GM23338 (cell line): ENCODE data around the gene RPL27A. TPM values are rescaled to one million over a fixed set of nuclear protein-coding genes. Genes with fewer than 3 reads are reported as not detected.

Experiments used
- ATAC-seq: fragments of 200-7000 bp; cut with Tn5 transposase; 3 replicates; pipeline ENCODE4 v1.9.1; 2020
- DNase-seq: peaks from one replicate; pipeline ENCODE4 v3.0.0-alpha.2; 2015; ENCODE audit warnings: low spot score
- H2AFZ ChIP-seq: fragments of 200-600 bp; sonication (generic); 2 replicates; pipeline ENCODE4 v1.8.0; 2016; ENCODE audit warnings: antibody characterized with exemption, mild to moderate bottlenecking, moderate library complexity
- H3F3A ChIP-seq: fragments of 200-600 bp; sonication (generic); replicated peaks from 2 replicates; pipeline ENCODE4 v1.8.0; 2017; ENCODE audit warnings: antibody characterized with exemption, mixed run types, low read depth
- H3K27ac ChIP-seq: fragments of 200-600 bp; sonication (generic); 2 replicates; pipeline ENCODE4 v1.6.1; 2016; ENCODE audit warnings: low read depth
- H3K27me3 ChIP-seq: fragments of 200-600 bp; sonication (generic); 2 replicates; pipeline ENCODE4 v1.8.0; 2016; ENCODE audit warnings: mild to moderate bottlenecking, mixed run types, moderate library complexity; ENCODE audit not compliant: insufficient read depth
- H3K36me3 ChIP-seq: fragments of 200-600 bp; sonication (generic); 2 replicates; pipeline ENCODE4 v1.8.0; 2016; ENCODE audit warnings: mild to moderate bottlenecking; ENCODE audit not compliant: insufficient read depth
- H3K4me1 ChIP-seq: fragments of 200-600 bp; sonication (generic); 2 replicates; pipeline ENCODE4 v1.8.0; 2016; ENCODE audit warnings: mild to moderate bottlenecking, moderate library complexity; ENCODE audit not compliant: insufficient read depth
- H3K4me2 ChIP-seq: fragments of 200-600 bp; sonication (generic); 2 replicates; pipeline ENCODE4 v1.7.1; 2017; ENCODE audit warnings: mixed run types
- H3K4me3 ChIP-seq: fragments of 200-600 bp; sonication (generic); 2 replicates; pipeline ENCODE4 v1.6.1; 2016; ENCODE audit warnings: mixed run types
- H3K79me2 ChIP-seq: fragments of 200-600 bp; sonication (generic); replicated peaks from 2 replicates; pipeline ENCODE4 v1.8.0; 2017; ENCODE audit warnings: mild to moderate bottlenecking; ENCODE audit not compliant: insufficient read depth
- H3K9me2 ChIP-seq: fragments of 200-600 bp; sonication (generic); 2 replicates; pipeline ENCODE4 v1.8.0; 2017; ENCODE audit not compliant: insufficient read depth
- H4K20me1 ChIP-seq: fragments of 200-600 bp; sonication (generic); replicated peaks from 2 replicates; pipeline ENCODE4 v1.8.0; 2017; ENCODE audit warnings: mild to moderate bottlenecking; ENCODE audit not compliant: insufficient read depth
- H3K27ac Mint-ChIP-seq: 2 replicates; pipeline ENCODE4 v1.8.0; 2020; ENCODE audit warnings: inconsistent platforms, mild to moderate bottlenecking, moderate library complexity, mixed read lengths
- H3K27me3 Mint-ChIP-seq: 3 replicates; pipeline ENCODE4 v1.8.0; 2022; ENCODE audit warnings: low read depth, mild to moderate bottlenecking, moderate library complexity, mixed read lengths, inconsistent platforms; ENCODE audit not compliant: insufficient read depth, poor library complexity
- H3K36me3 Mint-ChIP-seq: 3 replicates; pipeline ENCODE4 v1.8.0; 2021; ENCODE audit warnings: low read depth, mild to moderate bottlenecking, inconsistent platforms, moderate library complexity, mixed read lengths
- H3K4me1 Mint-ChIP-seq: 3 replicates; pipeline ENCODE4 v1.8.0; 2020; ENCODE audit warnings: mild to moderate bottlenecking, inconsistent platforms, mixed read lengths
- H3K4me3 Mint-ChIP-seq: 3 replicates; pipeline ENCODE4 v1.8.0; 2021; ENCODE audit warnings: moderate library complexity, mild to moderate bottlenecking, inconsistent platforms, mixed read lengths
- H3K9me3 Mint-ChIP-seq: 3 replicates; pipeline ENCODE4 v1.8.0; 2020; ENCODE audit warnings: moderate library complexity, mild to moderate bottlenecking, inconsistent platforms, mixed read lengths
- CREB1 ChIP-seq: fragments of 250-450 bp; sonication (Bioruptor Pico); IDR thresholded peaks from 2 replicates; pipeline ENCODE4 v1.5.0; 2020; ENCODE audit warnings: low read depth, mild to moderate bottlenecking, moderate library complexity
- EZH2 ChIP-seq: fragments of 200-600 bp; sonication (generic); IDR thresholded peaks from one replicate; pipeline ENCODE4 v1.8.0; 2017; ENCODE audit warnings: antibody characterized with exemption, mild to moderate bottlenecking, low read depth; ENCODE audit not compliant: unreplicated experiment
- EZH2phosphoT487 ChIP-seq: fragments of 200-600 bp; sonication (generic); IDR thresholded peaks from one replicate; pipeline ENCODE4 v1.8.1; 2018; ENCODE audit warnings: antibody characterized with exemption; ENCODE audit not compliant: unreplicated experiment
- JUNB ChIP-seq: IDR thresholded peaks from one replicate; pipeline ENCODE4 v1.6.1; 2016; ENCODE audit warnings: antibody characterized with exemption; ENCODE audit not compliant: unreplicated experiment
- NANOG ChIP-seq: IDR thresholded peaks from 2 replicates; pipeline ENCODE4 v1.6.1; 2016; ENCODE audit warnings: antibody characterized with exemption, borderline replicate concordance
- POLR2AphosphoS5 ChIP-seq: IDR thresholded peaks from 2 replicates; pipeline ENCODE4 v1.6.1; 2016; ENCODE audit warnings: antibody characterized with exemption, low read depth
- STAT1 ChIP-seq: IDR thresholded peaks from one replicate; pipeline ENCODE4 v1.6.1; 2016; ENCODE audit warnings: antibody characterized with exemption; ENCODE audit not compliant: unreplicated experiment
- ZNF331 ChIP-seq: fragments of 250-450 bp; sonication (Bioruptor Pico); IDR thresholded peaks from 2 replicates; pipeline ENCODE4 v1.5.0; 2020; ENCODE audit warnings: low read depth, mild to moderate bottlenecking, moderate library complexity
- polyA plus RNA-seq: library from polyadenylated mRNA; unstranded; fragments of >200 nt; fragmentation: Nextera tagmentation; extraction: Ambion mirVana; gene quantifications from 2 replicates; pipeline ENCODE4 v1.2.1, GENCODE V29; 2016
- total RNA-seq: library from RNA; depleted of rRNA; stranded (reverse); fragments of >200 nt; shearing (Covaris generic); gene quantifications from 2 replicates; pipeline ENCODE4 v1.2.3, GENCODE V29; 2014
- TF ChIP-seq, protein P1 (sequence below): IDR thresholded peaks from one replicate; pipeline ENCODE4 v1.6.1; 2018; ENCODE audit warnings: antibody characterized with exemption; ENCODE audit not compliant: unreplicated experiment
- TF ChIP-seq, protein P2 (sequence below): IDR thresholded peaks from 2 replicates; pipeline ENCODE4 v1.6.1; 2016; ENCODE audit warnings: antibody characterized with exemption
- TF ChIP-seq, protein P3 (sequence below), 2 experiments: fragments of 200-600 bp in 1 of 2; sonication (generic) in 1 of 2; conservative IDR thresholded peaks; 2 replicates each; pipeline versions ENCODE4 v1.5.1 to v1.6.1; 2016 to 2017; ENCODE audit warnings: antibody characterized with exemption in 2 of 2, low read depth in 2 of 2, mild to moderate bottlenecking in 2 of 2, moderate library complexity in 1 of 2

The RPL27A gene
- total and polyA plus RNA-seq, 2 experiments from 2014 or later: 1,283 to 3,167 TPM

DNA sequence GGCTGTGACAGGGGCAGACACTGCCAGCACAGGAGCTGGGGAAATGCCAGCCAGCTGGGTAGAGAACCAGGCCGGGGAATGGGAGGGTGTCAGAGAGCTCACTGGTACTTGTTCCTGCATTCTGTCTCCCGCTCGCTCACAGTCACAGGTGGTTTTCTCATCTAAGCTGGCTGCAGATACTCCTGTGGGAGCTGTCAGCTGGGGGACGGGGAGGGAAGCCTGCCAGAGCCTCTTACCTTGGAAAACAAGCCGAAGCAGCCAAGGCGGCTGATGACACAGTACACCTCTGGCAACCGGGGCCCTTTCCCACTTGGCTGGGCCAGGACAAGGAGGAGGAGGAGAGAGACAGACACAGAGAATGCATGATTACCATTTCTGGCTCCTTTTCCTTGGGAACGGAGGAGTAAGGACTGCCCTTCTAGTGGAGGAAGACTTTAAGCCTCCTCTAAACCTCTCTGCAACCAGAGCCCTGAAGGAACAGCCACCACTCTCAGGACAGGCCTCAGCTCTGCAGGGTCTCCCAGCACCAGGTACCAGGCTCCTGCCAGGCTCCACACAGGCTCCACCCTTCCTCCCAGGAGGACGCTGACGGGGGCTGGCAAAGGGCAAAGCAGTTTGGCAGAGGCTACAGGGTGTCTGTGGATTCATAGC, 25.1 kb downstream of the RPL27A start (continued):
- TF ChIP-seq, protein P1, sequence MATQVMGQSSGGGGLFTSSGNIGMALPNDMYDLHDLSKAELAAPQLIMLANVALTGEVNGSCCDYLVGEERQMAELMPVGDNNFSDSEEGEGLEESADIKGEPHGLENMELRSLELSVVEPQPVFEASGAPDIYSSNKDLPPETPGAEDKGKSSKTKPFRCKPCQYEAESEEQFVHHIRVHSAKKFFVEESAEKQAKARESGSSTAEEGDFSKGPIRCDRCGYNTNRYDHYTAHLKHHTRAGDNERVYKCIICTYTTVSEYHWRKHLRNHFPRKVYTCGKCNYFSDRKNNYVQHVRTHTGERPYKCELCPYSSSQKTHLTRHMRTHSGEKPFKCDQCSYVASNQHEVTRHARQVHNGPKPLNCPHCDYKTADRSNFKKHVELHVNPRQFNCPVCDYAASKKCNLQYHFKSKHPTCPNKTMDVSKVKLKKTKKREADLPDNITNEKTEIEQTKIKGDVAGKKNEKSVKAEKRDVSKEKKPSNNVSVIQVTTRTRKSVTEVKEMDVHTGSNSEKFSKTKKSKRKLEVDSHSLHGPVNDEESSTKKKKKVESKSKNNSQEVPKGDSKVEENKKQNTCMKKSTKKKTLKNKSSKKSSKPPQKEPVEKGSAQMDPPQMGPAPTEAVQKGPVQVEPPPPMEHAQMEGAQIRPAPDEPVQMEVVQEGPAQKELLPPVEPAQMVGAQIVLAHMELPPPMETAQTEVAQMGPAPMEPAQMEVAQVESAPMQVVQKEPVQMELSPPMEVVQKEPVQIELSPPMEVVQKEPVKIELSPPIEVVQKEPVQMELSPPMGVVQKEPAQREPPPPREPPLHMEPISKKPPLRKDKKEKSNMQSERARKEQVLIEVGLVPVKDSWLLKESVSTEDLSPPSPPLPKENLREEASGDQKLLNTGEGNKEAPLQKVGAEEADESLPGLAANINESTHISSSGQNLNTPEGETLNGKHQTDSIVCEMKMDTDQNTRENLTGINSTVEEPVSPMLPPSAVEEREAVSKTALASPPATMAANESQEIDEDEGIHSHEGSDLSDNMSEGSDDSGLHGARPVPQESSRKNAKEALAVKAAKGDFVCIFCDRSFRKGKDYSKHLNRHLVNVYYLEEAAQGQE: no peak
- no peak for TF ChIP-seq EZH2phosphoT487
- no peak for TF ChIP-seq STAT1

DNA sequence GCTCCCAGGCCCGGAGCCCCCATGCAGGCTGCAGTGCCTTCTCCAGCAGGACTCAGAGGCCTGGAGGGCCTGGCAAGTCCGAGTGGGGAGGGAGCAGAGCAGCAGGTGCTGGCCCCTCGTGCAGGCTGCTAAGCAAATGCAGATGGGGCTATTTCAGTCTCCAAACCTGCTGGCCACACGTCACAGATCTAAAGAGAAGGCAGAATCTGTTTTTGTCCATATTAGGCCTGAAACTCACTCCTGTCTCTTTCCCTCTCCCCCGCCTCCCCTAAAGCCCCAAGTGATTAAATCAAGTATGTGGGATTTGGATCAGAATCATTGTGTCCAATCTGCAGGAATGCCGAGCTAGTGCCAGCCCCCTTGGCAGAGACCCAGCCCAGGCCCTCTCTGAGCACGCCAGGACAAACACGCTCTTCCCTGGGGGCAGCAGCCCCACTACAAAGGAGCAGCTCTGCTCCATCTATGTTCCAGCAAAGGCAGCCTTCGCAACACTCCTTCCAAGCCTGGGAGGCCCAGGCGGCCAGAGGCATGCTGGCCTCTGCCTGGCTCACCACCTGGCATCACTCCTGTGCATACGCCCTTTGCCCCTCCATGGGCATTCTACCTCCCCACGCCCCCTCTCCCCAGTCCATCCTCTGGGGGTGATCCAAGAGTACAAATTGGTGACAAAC, 26.5 kb downstream of the RPL27A start:
- H3K9me2 ChIP-seq: no peaks in the 10 kb centered on the region
- Mint-ChIP-seq H3K4me1 (peaks cover 16% of the 10 kb centered on the region), H3K36me3 (peaks cover 16% of the 10 kb centered on the region; the same call in 2 of the 3 replicates), H3K9me3 (no peaks in the 10 kb centered on the region), H3K27ac (peak overlapping the region; percentile 95), H3K27me3 (peaks cover 20% of the 10 kb centered on the region), H3K4me3 (peak overlapping the region; percentile 33; the same call in 1 of the 3 replicates)
- H3K4me3 ChIP-seq: no peak overlapping the region
- no peaks in the 10 kb centered on the region for H3K79me2 ChIP-seq
- DNase-seq (peak; percentile 61), ATAC-seq (peak; percentile 83)
- no peak overlapping the region for H2AFZ ChIP-seq
- H3K27ac ChIP-seq: peak overlapping the region; percentile 79; the same call in 1 of the 2 replicates
- TF ChIP-seq STAT1 (no peak), CREB1 (CRISPR knock-in tag) (peak; percentile 73)
- H3K36me3 ChIP-seq: no peaks in the 10 kb centered on the region
- H3K4me1 ChIP-seq: peaks cover 12% of the 10 kb centered on the region
- no peak overlapping the region for H3K4me2 ChIP-seq
- H3K27me3 ChIP-seq: no peaks in the 10 kb centered on the region
- no peaks in the 10 kb centered on the region for H3F3A ChIP-seq
- no peaks in the 10 kb centered on the region for H4K20me1 ChIP-seq

DNA sequence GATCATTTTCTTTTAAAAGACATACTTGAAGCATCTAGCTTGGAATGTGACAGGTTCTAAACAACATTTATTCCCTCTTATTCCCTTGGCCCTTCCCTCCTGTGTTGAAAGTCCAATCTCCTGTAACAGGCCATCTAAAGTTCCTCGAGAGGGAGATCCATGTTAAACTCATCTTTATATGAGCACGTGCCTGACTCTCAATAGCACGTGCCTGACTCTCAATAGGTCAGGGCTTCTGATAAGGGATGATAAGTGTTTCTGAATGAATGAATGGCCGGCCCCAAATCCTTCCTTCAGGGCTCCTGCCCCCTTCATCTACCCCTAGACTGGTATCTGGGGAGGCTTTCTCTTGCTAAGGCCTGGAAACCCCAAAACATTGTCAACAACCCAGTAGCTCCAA, 27.2 kb downstream of the RPL27A start:
- Histone ChIP-seq H3K9me2 (no peaks in the 10 kb centered on the region), H3K36me3 (no peaks in the 10 kb centered on the region), H3K4me3 (no peak overlapping the region), H3K4me2 (no peak overlapping the region), H3K79me2 (no peaks in the 10 kb centered on the region), H4K20me1 (no peaks in the 10 kb centered on the region), H3K27ac (peak overlapping the region; percentile 79; the same call in 1 of the 2 replicates), H3F3A (no peaks in the 10 kb centered on the region), H2AFZ (no peak overlapping the region), H3K27me3 (no peaks in the 10 kb centered on the region), H3K4me1 (peaks cover 12% of the 10 kb centered on the region)
- ATAC-seq (no peak), DNase-seq (no peak)
- peaks cover 16% of the 10 kb centered on the region for H3K4me1 Mint-ChIP-seq
- H3K27me3 Mint-ChIP-seq: peaks cover 18% of the 10 kb centered on the region
- H3K9me3 Mint-ChIP-seq: no peaks in the 10 kb centered on the region
- peak overlapping the region; percentile 33; the same call in 1 of the 3 replicates for H3K4me3 Mint-ChIP-seq
- peaks cover 16% of the 10 kb centered on the region; the same call in 2 of the 3 replicates for H3K36me3 Mint-ChIP-seq
- peak overlapping the region; percentile 95 for H3K27ac Mint-ChIP-seq
- TF ChIP-seq, protein P1: no peak
- no peak for TF ChIP-seq JUNB
- TF ChIP-seq, protein P2, sequence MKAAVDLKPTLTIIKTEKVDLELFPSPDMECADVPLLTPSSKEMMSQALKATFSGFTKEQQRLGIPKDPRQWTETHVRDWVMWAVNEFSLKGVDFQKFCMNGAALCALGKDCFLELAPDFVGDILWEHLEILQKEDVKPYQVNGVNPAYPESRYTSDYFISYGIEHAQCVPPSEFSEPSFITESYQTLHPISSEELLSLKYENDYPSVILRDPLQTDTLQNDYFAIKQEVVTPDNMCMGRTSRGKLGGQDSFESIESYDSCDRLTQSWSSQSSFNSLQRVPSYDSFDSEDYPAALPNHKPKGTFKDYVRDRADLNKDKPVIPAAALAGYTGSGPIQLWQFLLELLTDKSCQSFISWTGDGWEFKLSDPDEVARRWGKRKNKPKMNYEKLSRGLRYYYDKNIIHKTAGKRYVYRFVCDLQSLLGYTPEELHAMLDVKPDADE: no peak
- TF ChIP-seq CREB1 (CRISPR knock-in tag): no peak
- no peak for TF ChIP-seq POLR2AphosphoS5
- no peak for TF ChIP-seq ZNF331 (CRISPR knock-in tag)
- no peak for TF ChIP-seq EZH2phosphoT487
- no peak for TF ChIP-seq NANOG
- TF ChIP-seq, protein P3, sequence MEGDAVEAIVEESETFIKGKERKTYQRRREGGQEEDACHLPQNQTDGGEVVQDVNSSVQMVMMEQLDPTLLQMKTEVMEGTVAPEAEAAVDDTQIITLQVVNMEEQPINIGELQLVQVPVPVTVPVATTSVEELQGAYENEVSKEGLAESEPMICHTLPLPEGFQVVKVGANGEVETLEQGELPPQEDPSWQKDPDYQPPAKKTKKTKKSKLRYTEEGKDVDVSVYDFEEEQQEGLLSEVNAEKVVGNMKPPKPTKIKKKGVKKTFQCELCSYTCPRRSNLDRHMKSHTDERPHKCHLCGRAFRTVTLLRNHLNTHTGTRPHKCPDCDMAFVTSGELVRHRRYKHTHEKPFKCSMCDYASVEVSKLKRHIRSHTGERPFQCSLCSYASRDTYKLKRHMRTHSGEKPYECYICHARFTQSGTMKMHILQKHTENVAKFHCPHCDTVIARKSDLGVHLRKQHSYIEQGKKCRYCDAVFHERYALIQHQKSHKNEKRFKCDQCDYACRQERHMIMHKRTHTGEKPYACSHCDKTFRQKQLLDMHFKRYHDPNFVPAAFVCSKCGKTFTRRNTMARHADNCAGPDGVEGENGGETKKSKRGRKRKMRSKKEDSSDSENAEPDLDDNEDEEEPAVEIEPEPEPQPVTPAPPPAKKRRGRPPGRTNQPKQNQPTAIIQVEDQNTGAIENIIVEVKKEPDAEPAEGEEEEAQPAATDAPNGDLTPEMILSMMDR (conservative IDR thresholded peaks at IDR 0.05; ENCODE audit: low read depth in 2 of 2): no peak
- TF ChIP-seq EZH2: no peak
